Epithelial cell of prostate (primary cell): Measurements from ENCODE around the gene ZNF236.

ENCODE experiments used
- DNase-seq: peaks from one replicate; pipeline ENCODE4 v3.0.0-alpha.2; 2011; ENCODE audit warnings: low read depth, low spot score
- H3K27ac ChIP-seq: fragments of 450-650 bp; 2 replicates; pipeline ENCODE4 v1.5.1; 2017; ENCODE audit warnings: mild to moderate bottlenecking

Gene ZNF236

GRCh38 chr18:76997951-76998808 is 175.8 kb downstream of the ZNF236 start:
- no peak overlapping the region for H3K27ac ChIP-seq
- DNase-seq: no peak

GRCh38 chr18:76999077-76999476 is 176.7 kb downstream of the ZNF236 start:
- no peak for DNase-seq
- H3K27ac ChIP-seq: no peak overlapping the region

GRCh38 chr18:77000527-77000926 is 178.2 kb downstream of the ZNF236 start:
- no peak for DNase-seq
- H3K27ac ChIP-seq: no peak overlapping the region

DNA sequence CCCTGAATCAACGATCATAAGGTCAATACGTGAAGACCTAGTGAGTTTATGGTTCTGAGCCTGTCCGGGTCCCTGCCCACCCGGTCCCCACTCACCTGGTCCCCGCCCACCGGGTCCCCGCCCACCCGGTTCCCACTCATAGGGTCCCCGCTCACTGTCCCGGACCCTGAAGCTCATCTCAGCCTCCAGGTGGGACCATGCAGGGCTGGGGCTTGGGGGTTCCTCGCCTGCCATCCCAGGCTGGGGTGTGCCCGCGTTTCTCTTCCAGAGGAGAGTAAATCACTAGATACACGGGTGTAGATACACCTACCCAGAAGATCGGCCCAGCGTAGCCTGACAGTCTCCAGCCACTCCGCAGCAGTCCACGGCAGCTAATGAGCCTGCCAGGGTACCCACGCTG is 178.7 kb downstream of the ZNF236 start:
- DNase-seq: no peak
- no peak overlapping the region for H3K27ac ChIP-seq

- no peak for DNase-seq
Measured at GRCh38 chr18:77001979-77002378, 179.6 kb downstream of the ZNF236 start.

DNA sequence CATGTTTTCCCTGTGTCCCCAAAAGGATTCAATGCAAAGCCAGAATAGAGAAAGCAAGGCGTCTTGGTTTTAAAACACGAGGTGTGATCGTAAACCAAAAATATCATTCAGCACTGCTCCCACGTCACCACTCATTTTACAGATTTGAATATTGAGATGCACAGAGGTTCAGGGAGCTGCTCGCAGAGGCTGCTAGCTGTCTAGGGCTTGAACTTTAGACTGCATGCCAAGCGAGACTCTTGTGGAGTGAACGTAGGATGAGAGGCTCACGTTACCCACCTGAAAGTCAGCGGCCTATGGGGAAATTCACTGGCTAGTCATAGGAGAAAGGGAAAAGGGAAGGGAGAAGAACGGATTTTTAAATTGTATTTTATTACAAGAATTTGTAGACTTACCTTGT is 180.1 kb downstream of the ZNF236 start:
- no peak for DNase-seq

More at GRCh38 chr18:77001979-77002378, 179.6 kb downstream of the ZNF236 start:
- no peak overlapping the region for H3K27ac ChIP-seq

DNA sequence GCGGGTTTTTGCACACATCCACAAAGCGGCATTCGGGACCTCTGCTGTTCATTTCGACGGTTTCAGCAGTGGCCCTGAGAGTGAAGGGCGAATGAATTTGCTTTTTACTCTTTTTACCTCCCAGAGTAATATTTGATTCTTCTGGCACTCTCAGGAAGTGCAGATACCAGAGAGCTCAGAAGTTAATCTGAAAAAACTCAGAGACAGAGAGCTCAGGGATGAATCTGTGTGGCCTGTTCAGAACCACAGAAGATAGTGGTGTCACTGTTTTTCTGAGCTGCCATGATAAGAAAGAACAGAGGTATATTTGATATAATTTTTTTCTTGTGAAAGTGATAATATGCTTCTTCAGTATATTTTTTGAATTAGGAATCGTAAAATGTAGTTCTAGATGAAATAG is 181.0 kb downstream of the ZNF236 start:
- no peak overlapping the region for H3K27ac ChIP-seq

More for the DNA sequence above, 180.1 kb downstream of the ZNF236 start:
- H3K27ac ChIP-seq: no peak overlapping the region

GRCh38 chr18:77004555-77005380 is 182.4 kb downstream of the ZNF236 start:
- H3K27ac ChIP-seq: no peak overlapping the region
- DNase-seq: no peak

More for the DNA sequence above, 181.0 kb downstream of the ZNF236 start:
- no peak for DNase-seq

DNA sequence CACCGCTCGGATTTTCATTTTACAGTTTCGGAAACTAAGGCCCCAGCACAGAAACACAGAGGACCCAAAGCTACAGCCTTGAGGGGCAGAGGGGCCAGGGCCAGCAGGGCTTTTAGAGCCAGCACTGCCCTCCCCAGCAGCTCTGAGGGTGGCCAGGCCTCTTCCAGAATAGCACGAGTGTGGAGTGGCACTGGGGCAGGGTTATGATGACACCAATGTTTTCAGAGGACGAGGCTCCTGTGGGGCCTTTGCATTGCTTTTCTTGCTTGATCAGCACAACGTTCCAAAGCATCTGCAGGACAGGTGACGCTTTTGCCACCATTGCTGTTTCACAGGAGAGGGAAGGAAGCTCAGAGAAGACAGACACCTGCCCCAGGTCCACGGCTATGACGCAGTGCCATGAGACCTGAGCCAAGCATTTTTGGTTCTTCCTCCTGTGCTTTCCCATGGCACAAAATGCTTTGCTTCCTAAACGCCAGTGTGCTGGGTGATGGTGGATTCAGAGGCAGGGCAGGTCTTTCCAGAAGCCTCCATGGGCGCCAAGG is 183.4 kb downstream of the ZNF236 start:
- DNase-seq: no peak
- H3K27ac ChIP-seq: no peak overlapping the region

- DNase-seq: no peak
- no peak overlapping the region for H3K27ac ChIP-seq
Measured at GRCh38 chr18:77006305-77007175, 184.2 kb downstream of the ZNF236 start.

GRCh38 chr18:77007251-77007650 is 184.9 kb downstream of the ZNF236 start:
- DNase-seq: no peak
- H3K27ac ChIP-seq: no peak overlapping the region

GRCh38 chr18:77008006-77008405 is 185.6 kb downstream of the ZNF236 start:
- no peak for DNase-seq
- H3K27ac ChIP-seq: no peak overlapping the region

DNA sequence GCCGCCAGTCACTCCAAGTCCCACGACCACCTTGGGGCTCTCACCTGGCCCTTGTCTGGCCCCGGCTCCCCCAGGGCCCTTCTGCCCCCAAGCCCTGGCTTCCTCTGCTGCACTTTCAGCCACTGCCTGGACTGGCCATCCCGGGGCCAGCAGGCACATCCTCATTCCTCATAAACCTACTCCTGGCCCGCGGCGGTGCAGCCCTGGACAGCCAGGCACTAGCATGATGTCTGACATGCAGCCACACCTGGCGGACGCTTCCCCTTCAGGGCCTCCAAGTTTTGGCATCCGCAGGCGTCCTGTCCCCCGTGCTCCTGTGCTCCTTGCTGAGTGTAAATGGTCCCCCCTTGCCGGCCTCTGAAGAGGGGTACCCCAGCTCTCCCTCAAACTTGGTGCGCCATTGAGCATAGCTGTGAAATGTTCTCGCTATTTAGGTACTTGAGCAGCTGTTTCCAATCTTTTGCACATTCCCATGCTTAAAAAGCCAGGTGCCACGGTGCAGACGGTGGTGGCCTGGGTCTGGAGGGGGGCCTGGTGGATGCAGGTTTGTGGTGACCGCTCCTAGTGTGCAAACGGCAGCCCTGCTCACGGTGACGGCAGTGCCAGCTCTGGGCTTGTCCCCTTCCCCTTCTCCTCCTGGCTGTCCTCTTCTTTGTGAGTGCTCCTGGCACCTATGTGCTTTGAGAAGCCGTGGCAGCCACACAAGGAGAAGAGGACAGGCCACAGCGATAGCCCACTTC is 186.4 kb downstream of the ZNF236 start:
- H3K27ac ChIP-seq: no peak overlapping the region
- DNase-seq: no peak

GRCh38 chr18:77009675-77010074 is 187.3 kb downstream of the ZNF236 start:
- no peak overlapping the region for H3K27ac ChIP-seq
- DNase-seq: no peak

GRCh38 chr18:77012120-77012519 is 189.8 kb downstream of the ZNF236 start:
- no peak for DNase-seq
- no peak overlapping the region for H3K27ac ChIP-seq

GRCh38 chr18:77012806-77013541 is 190.6 kb downstream of the ZNF236 start:
- DNase-seq: no peak
- H3K27ac ChIP-seq: no peak overlapping the region

DNA sequence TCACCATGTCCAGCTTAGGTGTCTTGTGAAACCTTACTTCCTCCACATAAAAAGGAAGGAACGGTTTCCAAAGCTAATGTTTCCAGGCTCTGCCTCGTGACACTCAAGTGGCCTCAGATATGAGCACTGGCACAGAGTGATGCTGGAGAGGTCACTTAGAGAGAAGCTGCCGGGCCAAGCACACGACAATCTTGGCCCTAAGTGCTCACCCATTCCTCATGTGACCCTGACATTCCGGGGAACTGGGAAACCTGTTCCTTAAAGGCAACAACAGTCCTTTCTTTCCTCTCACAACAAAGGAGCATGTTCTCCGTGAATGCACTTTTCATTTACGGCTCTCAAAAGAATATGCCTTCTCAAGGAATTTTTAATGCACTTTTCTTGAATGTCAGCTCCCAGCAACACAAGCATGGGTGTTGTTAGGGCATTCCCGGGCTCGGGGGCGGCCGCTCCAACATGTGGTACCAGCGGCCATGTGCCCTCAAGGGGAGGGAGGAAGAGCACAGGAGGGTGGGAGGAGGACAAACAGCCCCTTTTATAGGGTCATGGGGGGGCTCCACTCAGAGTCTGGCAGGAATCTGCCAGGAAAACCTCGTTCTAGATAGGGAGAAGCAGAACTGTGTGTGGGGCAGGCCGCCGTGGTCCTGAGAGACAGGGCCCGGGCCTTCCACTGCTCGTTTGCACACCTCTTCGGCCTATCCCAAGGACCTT is 191.6 kb downstream of the ZNF236 start:
- no peak overlapping the region for H3K27ac ChIP-seq
- no peak for DNase-seq

DNA sequence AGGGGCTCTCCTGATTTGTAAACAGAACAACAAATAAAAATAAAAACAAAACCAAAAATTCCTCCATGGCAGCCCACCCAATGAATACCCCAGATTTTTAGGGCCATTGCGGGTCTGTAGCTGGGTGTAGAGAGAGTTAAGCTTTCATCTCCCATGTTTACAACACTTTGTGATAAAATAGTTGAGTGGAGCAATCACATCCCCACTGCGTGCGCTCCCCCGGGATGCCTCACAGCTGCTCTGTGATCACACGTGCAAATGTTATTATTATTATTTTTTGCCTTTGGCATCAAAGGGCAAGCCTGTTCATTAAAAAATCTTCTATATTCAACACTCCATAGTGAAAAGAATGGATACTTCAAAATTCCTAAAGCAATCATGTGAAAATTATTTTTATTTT is 192.2 kb downstream of the ZNF236 start:
- DNase-seq: no peak
- no peak overlapping the region for H3K27ac ChIP-seq
